B cell (primary cell): ENCODE data around the gene BUB1B.

Experiments
- CTCF ChIP-seq: fragments of 200-600 bp; IDR thresholded peaks from one replicate; pipeline ENCODE4 v1.8.0; 2022; ENCODE audit warnings: antibody characterized with exemption, mild to moderate bottlenecking
- EZH2 ChIP-seq: IDR thresholded peaks from 2 replicates; pipeline ENCODE4 v1.6.1; 2012; ENCODE audit warnings: borderline replicate concordance, low read depth, mild to moderate bottlenecking, moderate library complexity, low read length; ENCODE audit not compliant: insufficient read depth, poor library complexity, severe bottlenecking

DNA sequence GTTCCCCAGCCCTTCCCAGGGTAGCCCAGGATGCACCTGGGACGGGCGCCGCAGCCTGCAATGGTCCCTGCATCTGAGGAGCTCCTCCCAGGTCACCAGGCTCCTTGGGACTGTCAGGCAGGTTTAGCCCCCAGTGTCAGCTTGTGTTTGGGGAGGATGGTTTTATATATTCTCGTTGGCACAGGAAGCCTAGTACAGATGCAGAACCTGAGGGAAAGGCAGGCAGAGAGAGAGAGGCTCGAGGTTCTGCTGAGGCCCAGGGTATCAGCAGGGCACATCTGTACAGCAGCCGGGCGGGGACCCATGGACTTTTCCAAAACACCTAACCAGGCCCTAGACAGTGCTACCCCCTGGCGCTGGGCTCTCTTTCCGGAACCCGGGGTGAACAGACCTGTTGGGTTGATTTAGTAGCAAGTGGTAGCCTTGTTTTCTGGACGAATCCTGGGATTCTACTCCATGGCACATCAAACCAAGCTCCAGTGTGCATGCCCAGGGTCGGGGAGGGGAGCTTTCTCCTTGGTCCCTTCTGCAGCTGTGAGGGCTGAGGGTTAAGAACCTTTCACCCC is 86.6 kb downstream of the BUB1B start:
- TF ChIP-seq CTCF = no peak
- TF ChIP-seq EZH2 = no peak
